Activated CD4-positive, alpha-beta T cell treated with anti-CD3 and anti-CD28 coated beads for 4 hours (primary cell): ENCODE data around the gene CS.
"Not testable (repeated sequence)": the region's sequence is repeated elsewhere in the genome, so short reads cannot be mapped to it uniquely, and the experiment has no call there.

Experiments used
- DNase-seq, 2 donors: peaks; one replicate each; pipeline ENCODE4 v3.0.0-alpha.2; 2020

CS gene

DNA sequence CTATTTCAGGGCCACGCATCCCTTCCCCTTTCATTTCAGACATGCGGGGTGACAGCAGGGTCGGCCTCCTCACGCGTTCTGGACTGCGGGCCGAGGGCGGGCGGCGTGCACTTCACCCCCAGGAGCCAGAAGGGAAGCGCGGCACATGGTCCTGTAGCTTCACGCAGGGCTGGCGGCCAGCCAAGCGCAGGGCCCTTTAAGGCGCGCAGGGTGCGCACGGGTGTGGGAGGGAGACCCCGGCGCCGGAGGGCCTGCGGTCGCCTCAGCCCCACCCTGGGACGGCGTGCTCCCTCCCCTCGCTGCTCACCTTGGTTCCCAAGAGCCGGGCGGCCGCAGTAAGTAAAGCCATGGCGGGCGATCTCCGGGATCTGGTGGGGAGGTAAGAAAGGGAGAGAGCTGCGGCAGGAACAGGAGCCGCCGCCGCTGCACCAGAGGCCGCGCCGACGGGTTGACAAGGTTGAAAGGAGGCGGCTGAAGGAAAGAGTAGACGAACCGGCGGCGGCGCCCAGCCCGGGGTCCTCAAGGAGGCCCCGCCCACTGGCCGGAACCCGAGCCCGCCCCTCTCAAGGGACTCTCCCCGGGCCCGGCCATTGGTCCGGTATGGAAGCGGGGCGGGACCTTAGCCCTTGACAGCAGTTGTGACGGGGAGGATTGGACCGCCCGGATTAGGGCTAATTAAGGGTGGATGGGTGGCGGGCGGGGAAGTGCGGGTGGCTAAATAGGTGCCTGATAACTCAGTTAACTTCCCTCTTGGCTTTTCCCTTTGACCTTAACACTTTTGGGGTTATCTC, at the start of gene CS:
Gene CS, minus strand, starts transcription at position 478 of the 791 bp plus-strand sequence. Its CDS starts 129 bp downstream, at position 349.
- DNase-seq: peak; percentile 98 to 99

DNA sequence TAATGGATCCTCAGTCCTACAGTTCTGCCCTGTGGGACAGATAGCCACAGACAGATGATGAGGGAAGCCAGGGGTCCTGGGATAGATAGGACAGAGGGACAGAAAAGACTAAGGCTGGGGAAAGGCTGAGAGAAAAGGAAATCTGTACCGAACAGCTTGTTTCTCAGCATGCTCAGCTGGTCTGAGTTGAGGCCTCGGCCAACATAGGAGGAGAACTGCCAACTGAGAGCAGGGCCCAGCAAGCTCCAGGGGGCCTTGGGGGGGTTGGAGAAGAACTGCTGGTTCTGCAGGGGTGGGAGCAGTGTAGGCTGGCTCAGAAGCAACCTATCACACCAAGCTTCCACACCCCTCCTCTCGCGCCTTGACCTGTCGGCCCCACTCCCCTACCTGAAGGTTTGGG, 48.6 kb upstream of the CS start:
- no peak for DNase-seq

DNA sequence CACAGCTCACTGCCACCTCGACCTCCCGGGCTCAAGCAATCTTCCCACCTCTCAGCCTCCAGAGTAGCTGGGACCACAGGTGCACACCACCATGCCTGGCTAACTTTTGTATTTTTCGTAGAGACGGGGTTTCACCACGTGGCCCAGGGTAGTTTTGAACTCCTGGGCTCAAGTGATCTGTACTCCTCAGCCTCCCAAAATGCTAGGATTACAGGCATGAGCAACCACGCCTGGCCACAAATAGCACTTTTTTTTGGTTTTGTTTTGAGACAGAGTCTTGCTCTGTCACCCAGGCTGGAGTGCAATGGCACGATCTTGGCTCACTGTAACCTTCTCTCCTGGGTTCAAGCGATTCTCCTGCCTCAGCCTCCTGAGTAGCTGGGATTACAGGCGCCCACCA, 47.1 kb upstream of the CS start:
- DNase-seq: not testable (repeated sequence)

- no peak for DNase-seq
Observed at GRCh38 chr12:56346675-56347074, 46.5 kb upstream of the CS start.

DNA sequence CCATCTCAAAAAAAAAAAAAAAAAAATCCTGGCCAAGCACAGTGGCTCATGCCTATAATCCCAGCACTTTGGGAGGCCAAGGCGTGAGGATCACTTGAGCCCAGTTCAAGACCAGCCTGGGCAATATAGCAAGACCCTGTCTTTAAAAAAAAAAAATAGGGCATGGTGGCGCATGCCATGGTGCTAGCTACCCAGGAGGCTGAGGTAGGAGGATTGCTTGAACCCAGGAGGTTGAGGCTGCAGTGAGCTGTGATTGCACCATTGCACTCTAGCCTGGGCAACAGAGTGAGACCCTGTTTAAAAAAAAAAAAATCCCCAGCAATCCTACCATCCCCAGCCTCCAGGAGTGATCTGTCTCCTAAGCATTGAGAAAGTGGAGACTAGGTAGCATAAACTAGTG, 42.2 kb upstream of the CS start:
- DNase-seq: not testable (repeated sequence)

DNA sequence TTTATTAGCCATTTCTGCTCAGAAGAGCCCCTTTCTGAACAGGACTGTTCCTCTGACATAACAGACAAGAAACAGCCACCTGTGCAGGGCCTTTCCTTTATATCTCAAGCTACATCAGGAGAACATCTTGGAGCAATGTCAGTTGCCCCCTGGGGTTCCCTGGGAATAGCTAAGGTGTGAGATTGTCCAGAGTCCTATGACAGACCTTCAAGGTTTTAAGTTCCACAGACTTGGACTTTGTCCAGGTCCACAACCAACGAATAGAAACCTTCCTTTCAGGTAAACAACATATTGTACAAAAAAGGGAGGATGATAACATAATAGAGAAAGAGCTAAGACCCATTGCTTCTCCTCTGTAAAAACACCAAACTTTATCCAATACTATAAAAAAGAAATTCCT, 41.5 kb upstream of the CS start:
- DNase-seq: no peak

DNA sequence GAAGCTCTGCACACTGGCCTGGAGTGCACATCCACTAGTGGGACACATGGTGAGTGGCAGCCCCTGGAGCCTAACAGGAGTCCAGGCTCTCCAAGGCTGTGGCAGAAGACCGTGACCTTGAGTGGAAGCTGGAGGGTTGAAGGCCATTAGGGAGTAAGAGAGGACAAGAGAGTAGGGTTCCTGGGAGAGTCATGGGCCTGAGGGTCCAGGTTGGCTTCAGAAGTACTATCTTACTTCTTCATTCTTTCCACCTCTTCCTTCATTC, 39.0 kb upstream of the CS start:
- no peak for DNase-seq

GRCh38 chr12:56338308-56339157, 38.4 kb upstream of the CS start, which contains the start of gene IL23A:
Gene IL23A, plus strand, starts transcription at chr12:56338884. Its CDS starts 161 bp downstream, at chr12:56339045.
- peak; percentile 88 to 89 for DNase-seq

- DNase-seq: no peak
Observed at GRCh38 chr12:56337753-56338251, 37.7 kb upstream of the CS start.

- DNase-seq: no peak
Observed at GRCh38 chr12:56336361-56337167, 36.4 kb upstream of the CS start.

GRCh38 chr12:56335527-56335926, 35.4 kb upstream of the CS start:
- not testable (repeated sequence) for DNase-seq

DNA sequence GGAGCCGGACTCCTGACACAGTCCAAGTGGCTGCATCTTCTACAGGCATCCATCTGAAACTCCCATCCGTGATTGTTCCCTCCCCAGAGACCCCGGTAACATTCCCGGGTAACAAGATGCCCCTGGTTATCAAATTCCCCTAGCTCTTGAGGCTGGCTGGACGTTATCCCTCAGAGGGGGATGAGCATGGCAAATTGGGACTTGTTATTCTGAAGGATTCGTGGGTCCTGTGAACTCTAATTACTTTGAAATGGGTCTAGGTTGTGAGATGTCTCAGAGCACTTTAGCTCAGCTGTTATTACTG, 34.3 kb upstream of the CS start:
- DNase-seq: no peak

DNA sequence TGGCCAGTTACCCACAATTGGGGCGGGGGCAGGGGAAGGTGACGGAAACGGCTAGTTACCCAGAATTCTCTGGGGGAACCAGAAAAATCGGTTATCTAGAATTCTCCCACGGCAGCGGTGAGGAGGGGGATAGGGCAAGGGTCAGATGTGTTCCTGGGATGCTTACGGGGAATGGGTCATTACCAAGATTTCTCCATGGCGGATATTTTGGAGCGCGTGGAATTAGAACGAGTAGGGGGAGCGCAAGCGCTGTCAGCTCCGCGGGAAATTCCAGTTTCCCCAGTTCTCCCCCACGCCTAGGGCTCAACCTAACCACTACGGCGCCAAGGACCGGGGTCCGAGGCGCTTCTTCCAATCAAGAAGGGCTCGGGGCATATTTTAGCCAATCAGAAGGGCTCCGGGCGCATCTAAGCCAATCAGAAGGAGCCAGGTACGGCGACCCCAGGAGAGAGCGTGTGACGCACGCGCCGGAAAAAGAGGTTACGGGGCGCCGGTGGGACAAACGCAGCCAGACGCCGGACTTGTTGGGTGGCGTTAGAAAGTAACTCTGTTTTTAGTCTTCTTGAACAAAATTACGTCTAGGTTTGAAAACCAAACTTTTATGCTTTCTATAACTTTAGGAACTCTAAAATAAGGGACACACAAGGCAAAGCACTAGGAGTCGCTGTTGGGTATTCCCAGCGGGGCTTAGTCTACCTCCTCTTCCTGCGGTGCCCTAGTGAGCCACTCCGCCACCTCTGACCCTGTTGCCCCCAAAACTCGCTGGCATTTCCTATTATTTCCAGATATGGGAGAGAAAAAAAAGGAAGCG, 33.8 kb upstream of the CS start, which contains the start of gene PAN2:
Gene PAN2, minus strand, starts transcription at position 322 of the 811 bp plus-strand sequence. CDS start 906 bp downstream, outside the sequence.
- DNase-seq: peak; percentile 91 to 92

DNA sequence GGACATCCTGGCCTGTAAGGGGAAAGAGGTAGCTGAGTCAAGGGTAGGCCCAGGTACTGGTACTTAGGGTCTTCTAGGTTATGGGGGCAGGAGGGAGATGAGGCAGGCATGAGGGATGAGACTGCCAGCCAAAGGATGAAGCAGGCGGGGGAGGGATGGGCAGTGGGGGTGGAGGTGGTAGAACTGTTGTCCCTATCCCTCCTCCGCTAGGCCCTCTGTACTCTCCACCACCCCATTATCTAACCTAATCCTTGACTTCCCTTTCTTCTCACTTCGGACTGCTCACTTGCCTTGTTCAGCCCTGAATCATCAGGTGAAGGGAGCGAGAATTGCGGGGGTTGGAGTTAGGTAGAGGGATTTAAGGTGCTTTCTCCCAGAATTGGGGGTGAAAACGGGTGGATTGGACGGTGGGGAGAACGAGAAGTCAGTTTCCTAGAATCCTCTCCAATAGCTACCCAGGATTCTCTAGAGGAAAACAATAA, 33.1 kb upstream of the CS start:
- no peak for DNase-seq

GRCh38 chr12:56332512-56333196, 32.5 kb upstream of the CS start:
- DNase-seq: no peak

- DNase-seq: no peak
Observed at GRCh38 chr12:56330936-56331490, 30.9 kb upstream of the CS start.

DNA sequence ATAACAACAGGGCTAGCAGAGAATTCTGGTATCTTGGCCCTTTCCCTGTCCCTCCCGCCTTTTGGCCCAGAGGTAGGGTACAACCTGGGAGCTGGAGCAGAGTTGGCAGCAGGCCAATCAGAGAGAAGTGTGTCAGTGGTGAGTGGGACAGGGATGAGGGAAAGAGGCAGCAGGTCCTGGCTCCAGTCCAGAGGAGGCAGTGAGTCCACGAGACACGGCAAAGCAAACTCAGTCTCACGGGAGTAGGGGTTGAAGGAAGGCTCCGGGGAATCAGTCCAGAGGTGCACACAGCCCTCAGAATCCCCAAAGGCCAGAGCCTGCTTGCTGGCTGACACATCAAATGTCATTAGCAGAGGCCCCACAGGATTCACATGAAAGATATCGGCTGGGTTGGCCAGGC, 26.4 kb upstream of the CS start:
- no peak for DNase-seq

- DNase-seq: no peak
Observed at GRCh38 chr12:56326126-56326525, 26.0 kb upstream of the CS start.

DNA sequence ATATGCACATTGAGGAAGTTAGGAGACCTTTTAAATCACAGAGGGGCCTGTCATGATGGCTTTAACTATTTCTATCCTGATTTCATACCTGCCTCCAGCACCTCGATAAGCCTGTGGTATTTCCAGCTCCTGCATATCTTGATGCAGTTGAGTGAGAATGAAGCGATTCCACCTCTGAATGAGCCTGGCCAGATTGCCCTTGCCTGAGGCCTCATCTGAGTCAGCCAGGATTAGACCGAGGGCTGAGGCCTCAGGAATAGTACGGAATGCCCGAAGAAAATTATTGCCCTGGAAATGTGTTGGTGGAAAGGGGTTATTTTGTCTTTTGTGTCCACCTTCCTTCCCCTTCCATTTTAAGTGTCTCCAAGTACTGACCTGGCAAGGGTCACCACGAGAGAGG, 24.1 kb upstream of the CS start:
- DNase-seq: no peak

DNA sequence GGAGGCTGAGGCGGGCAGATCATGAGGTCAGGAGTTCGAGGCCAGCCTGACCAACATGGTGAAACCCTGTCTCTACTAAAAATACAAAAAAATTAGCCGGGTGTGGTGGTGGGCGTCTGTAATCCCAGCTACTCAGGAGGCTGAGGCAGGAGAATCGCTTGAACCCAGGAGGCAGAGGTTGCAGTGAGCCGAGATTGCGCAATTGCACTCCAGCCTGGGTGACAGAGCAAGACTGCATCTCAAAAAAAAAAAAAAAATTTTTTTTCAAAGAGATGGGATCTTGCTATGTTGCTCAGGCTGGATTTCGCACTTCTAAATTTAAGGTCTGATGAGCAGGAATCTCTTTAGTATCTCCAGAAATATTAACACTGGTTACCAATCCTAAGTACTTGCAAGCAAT, 21.5 kb upstream of the CS start:
- DNase-seq: not testable (repeated sequence)

DNA sequence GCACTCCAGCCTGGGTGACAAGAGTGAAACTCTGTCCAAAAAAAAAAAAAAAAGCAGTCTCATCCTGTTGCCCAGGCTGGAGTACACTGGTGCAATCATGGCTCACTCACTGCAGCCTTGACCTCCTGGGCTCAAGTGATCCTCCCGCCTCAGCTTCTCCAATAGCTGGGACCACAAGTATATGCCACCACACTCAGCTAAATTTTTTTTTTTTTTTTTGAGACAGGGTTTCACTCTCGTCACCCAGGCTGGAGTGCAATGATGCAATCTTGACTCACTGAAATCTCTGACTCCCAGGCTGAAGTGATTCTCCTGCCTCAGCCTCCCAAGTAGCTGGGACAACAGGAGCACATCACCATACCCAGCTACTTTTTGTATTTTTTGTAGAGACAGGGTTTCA, 20.9 kb upstream of the CS start:
- DNase-seq: no peak
